ENCODE results near the gene OGA. TPM values are rescaled to one million over a fixed set of nuclear protein-coding genes. Genes with fewer than 3 reads are reported as not detected.

OGA gene
- polyA plus RNA-seq, 3 donors, result 6.9 to 104 (median 15.3) TPM

DNA sequence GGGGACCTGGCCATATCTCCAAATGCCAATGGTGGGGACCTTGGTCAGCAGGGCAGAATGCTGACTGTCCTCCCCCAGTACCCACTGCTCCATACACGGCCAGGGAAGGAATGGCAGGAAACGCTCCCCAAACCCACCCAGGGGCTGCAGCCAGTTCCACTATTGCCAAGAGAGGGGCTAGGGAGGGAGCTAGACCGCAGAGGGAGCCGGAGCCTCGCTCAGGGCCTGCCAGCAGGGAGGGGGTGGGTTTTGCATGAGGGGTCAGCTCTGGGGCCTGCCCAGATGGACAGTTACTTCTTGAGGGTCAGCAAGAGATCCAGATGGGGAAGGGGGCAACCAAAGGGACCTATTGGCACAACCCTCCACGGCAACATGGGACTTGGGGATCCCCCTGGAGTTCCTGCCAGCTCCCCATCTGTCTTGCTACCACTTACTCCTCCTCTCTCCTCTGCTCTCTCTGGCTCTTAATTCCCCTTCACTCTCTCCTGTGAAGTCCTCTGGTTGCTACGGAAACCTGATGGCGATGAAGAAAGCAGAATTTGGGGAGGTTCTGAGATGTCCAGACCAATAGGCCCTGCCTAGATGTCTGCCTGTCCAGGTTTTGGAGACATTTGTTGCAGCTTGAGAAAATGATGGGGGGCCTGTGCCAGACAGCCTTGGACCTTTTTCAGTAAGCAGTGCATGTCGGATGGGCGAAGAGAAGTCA lies 55.0 kb downstream of the OGA start:
- Mint-ChIP-seq H3K36me3 (no peaks in the 10 kb centered on the region), H3K4me3 (no peak overlapping the region), H3K27ac (no peak overlapping the region), H3K27me3 (ENCODE audit: low read depth in 3 of 3) (peaks cover 23 to 48% (median 27%) of the 10 kb centered on the region in 3 donors), H3K9me3 (peaks cover 0 to 1% (median 0%) of the 10 kb centered on the region in 7 donors), H3K4me1 (no peaks in the 10 kb centered on the region)
- Histone ChIP-seq H3K27me3 (ENCODE audit: control insufficient read depth in 2 of 2, insufficient read depth in 2 of 2, low read length in 2 of 2) (peaks cover 0 to 17% of the 10 kb centered on the region in 2 donors), H3K9me3 (replicated peaks in 1 of 2; ENCODE audit: control insufficient read depth in 1 of 2, insufficient read depth in 1 of 2, low read length in 2 of 2) (no peaks in the 10 kb centered on the region), H3K4me2 (replicated peaks; ENCODE audit: extremely low read depth, low read length, poor library complexity, severe bottlenecking) (no peak overlapping the region), H3K4me1 (ENCODE audit: control insufficient read depth in 1 of 2, insufficient read depth in 2 of 2, low read length in 2 of 2) (no peaks in the 10 kb centered on the region), H3K9ac (ENCODE audit: insufficient read depth, low read length, poor library complexity, severe bottlenecking) (no peak overlapping the region), H3K79me2 (ENCODE audit: insufficient read depth, low read length) (no peaks in the 10 kb centered on the region), H3K27ac (ENCODE audit: low read depth in 1 of 2, low read length in 2 of 2) (no peak overlapping the region), H3K4me3 (replicated peaks in 1 of 3; ENCODE audit: low read depth in 2 of 3, low read length in 3 of 3) (no peak overlapping the region), H3K36me3 (replicated peaks in 1 of 2; ENCODE audit: control insufficient read depth in 1 of 2, insufficient read depth in 2 of 2, low read length in 2 of 2) (no peaks in the 10 kb centered on the region), H4K20me1 (ENCODE audit: insufficient read depth, low read length) (no peaks in the 10 kb centered on the region), H2AFZ (ENCODE audit: insufficient read depth, low read depth, low read length, poor library complexity, severe bottlenecking) (no peak overlapping the region)
- TF ChIP-seq, protein P1, sequence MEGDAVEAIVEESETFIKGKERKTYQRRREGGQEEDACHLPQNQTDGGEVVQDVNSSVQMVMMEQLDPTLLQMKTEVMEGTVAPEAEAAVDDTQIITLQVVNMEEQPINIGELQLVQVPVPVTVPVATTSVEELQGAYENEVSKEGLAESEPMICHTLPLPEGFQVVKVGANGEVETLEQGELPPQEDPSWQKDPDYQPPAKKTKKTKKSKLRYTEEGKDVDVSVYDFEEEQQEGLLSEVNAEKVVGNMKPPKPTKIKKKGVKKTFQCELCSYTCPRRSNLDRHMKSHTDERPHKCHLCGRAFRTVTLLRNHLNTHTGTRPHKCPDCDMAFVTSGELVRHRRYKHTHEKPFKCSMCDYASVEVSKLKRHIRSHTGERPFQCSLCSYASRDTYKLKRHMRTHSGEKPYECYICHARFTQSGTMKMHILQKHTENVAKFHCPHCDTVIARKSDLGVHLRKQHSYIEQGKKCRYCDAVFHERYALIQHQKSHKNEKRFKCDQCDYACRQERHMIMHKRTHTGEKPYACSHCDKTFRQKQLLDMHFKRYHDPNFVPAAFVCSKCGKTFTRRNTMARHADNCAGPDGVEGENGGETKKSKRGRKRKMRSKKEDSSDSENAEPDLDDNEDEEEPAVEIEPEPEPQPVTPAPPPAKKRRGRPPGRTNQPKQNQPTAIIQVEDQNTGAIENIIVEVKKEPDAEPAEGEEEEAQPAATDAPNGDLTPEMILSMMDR (IDR thresholded peaks at IDR 0.05), result no peak
- intact Hi-C loops (cut with micrococcal nuclease), result no loop called here
- 94% methylated on average over 2 of the region's 10 CpGs for WGBS (ENCODE audit: insufficient coverage)
- DNase-seq, result no peak

DNA sequence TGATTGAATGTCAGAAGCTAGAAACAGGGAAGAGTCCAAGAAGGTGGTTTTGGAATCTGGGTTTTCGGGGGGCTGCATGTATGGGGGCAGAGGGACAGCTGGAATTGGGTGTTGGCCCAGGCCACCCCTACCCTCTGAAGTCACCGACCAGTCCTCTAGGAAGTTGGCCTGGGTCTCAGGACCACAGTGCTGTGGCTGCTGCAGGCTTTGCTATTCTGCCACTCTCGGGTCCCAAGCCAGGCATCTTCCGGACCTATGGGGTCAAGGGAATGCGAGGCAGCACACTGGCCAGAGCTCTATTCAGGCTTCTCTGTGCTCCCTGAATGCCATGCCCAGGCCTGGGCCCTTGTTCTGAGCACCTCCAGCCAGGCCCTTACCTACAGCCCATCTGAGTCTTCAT lies 55.5 kb downstream of the OGA start:
- TF ChIP-seq, protein P1 (IDR thresholded peaks at IDR 0.05), result no peak
- Mint-ChIP-seq H3K9me3 (peaks cover 0 to 1% (median 0%) of the 10 kb centered on the region in 7 donors), H3K27me3 (ENCODE audit: low read depth in 3 of 3) (peaks cover 20 to 47% (median 21%) of the 10 kb centered on the region in 3 donors), H3K36me3 (no peaks in the 10 kb centered on the region), H3K27ac (no peak overlapping the region), H3K4me3 (no peak overlapping the region), H3K4me1 (no peaks in the 10 kb centered on the region)
- H2AFZ ChIP-seq (ENCODE audit: insufficient read depth, low read depth, low read length, poor library complexity, severe bottlenecking), result no peak overlapping the region
- no peak overlapping the region for H3K4me2 ChIP-seq (replicated peaks; ENCODE audit: extremely low read depth, low read length, poor library complexity, severe bottlenecking)
- no peak overlapping the region for H3K9ac ChIP-seq (ENCODE audit: insufficient read depth, low read length, poor library complexity, severe bottlenecking)
- H3K27me3 ChIP-seq (ENCODE audit: control insufficient read depth in 2 of 2, insufficient read depth in 2 of 2, low read length in 2 of 2), result peaks cover 0 to 11% of the 10 kb centered on the region in 2 donors
- H3K79me2 ChIP-seq (ENCODE audit: insufficient read depth, low read length), result no peaks in the 10 kb centered on the region
- WGBS (ENCODE audit: insufficient coverage), result 100% methylated on average over 5 of the region's 5 CpGs
- H3K4me1 ChIP-seq (ENCODE audit: control insufficient read depth in 1 of 2, insufficient read depth in 2 of 2, low read length in 2 of 2), result no peaks in the 10 kb centered on the region
- no peaks in the 10 kb centered on the region for H3K36me3 ChIP-seq (replicated peaks in 1 of 2; ENCODE audit: control insufficient read depth in 1 of 2, insufficient read depth in 2 of 2, low read length in 2 of 2)
- no peak overlapping the region for H3K4me3 ChIP-seq (replicated peaks in 1 of 3; ENCODE audit: low read depth in 2 of 3, low read length in 3 of 3)
- intact Hi-C loops (cut with micrococcal nuclease), result no loop called here
- no peak overlapping the region for H3K27ac ChIP-seq (ENCODE audit: low read depth in 1 of 2, low read length in 2 of 2)
- no peak for DNase-seq
- no peaks in the 10 kb centered on the region for H3K9me3 ChIP-seq (replicated peaks in 1 of 2; ENCODE audit: control insufficient read depth in 1 of 2, insufficient read depth in 1 of 2, low read length in 2 of 2)
- no peaks in the 10 kb centered on the region for H4K20me1 ChIP-seq (ENCODE audit: insufficient read depth, low read length)

All from CD14-positive monocyte (primary cell).